Activated T-cell treated with anti-CD3 and anti-CD28 coated beads for 4 hours (primary cell): ENCODE data around the gene MTA3.

ENCODE experiments used
- DNase-seq: peaks from one replicate; pipeline ENCODE4 v3.0.0-alpha.2; 2020

The MTA3 gene

GRCh38 chr2:42765686-42766085, 197.3 kb downstream of the MTA3 start:
- DNase-seq = no peak

GRCh38 chr2:42767080-42767898, 198.9 kb downstream of the MTA3 start:
- no peak for DNase-seq

- DNase-seq = no peak
These were observed 199.7 kb downstream of the MTA3 start for GRCh38 chr2:42767899-42768705.

- DNase-seq = no peak
These were observed 200.3 kb downstream of the MTA3 start for GRCh38 chr2:42768706-42769256.

- DNase-seq = no peak
These were observed 201.3 kb downstream of the MTA3 start for GRCh38 chr2:42769583-42770287.

GRCh38 chr2:42770288-42771131, 202.1 kb downstream of the MTA3 start:
- no peak for DNase-seq

GRCh38 chr2:42771546-42772153, 203.2 kb downstream of the MTA3 start:
- no peak for DNase-seq

- DNase-seq = no peak
These were observed 206.8 kb downstream of the MTA3 start for GRCh38 chr2:42775186-42775585.

- DNase-seq = no peak
These were observed 207.4 kb downstream of the MTA3 start for GRCh38 chr2:42775810-42776209.

GRCh38 chr2:42777883-42778805, 209.7 kb downstream of the MTA3 start:
- DNase-seq = no peak

GRCh38 chr2:42781181-42781580, 212.7 kb downstream of the MTA3 start:
- no peak for DNase-seq

- no peak for DNase-seq
These were observed 215.1 kb downstream of the MTA3 start for GRCh38 chr2:42783511-42783910.

GRCh38 chr2:42784204-42784880, 215.9 kb downstream of the MTA3 start:
- DNase-seq = no peak

- no peak for DNase-seq
These were observed 218.3 kb downstream of the MTA3 start for GRCh38 chr2:42786561-42787345.

GRCh38 chr2:42787424-42787787, 219.0 kb downstream of the MTA3 start:
- DNase-seq = no peak

GRCh38 chr2:42787788-42788477, 219.5 kb downstream of the MTA3 start:
- DNase-seq = no peak

GRCh38 chr2:42788478-42788793, 220.0 kb downstream of the MTA3 start:
- DNase-seq = no peak

- no peak for DNase-seq
These were observed 220.4 kb downstream of the MTA3 start for GRCh38 chr2:42788882-42789281.

GRCh38 chr2:42789751-42790150, 221.3 kb downstream of the MTA3 start:
- no peak for DNase-seq
